Activated CD8-positive, alpha-beta T cell treated with anti-CD3 and anti-CD28 coated beads for 36 hours (primary cell): ENCODE measurements around the gene SLC38A10. TPM values are rescaled to one million over a fixed set of nuclear protein-coding genes. Genes with fewer than 3 reads are reported as not detected.
A peak's percentile ranks its signal among the peaks of the same experiment; 100 is the strongest.

Experiments
- ATAC-seq: fragments of 200-7000 bp; cut with Tn5 transposase; one replicate; pipeline ENCODE4 v1.10.0; 2021; ENCODE audit warnings: mild to moderate bottlenecking, moderate library complexity
- CTCF ChIA-PET: fragments of 350-600 bp; sonication (Branson Sonifier 250); formaldehyde crosslinking; loops from one replicate; lab custom pipeline; 2021; ENCODE audit warnings: antibody characterized with exemption; lab: Charles Lee
- POLR2A ChIA-PET: fragments of 350-600 bp; sonication (Branson Sonifier 250); formaldehyde crosslinking; loops from one replicate; lab custom pipeline; 2021; ENCODE audit warnings: antibody characterized with exemption; lab: Charles Lee
- DNase-seq: peaks from one replicate; pipeline ENCODE4 v3.0.0-alpha.2; 2020
- H3K27ac Mint-ChIP-seq: one replicate; pipeline ENCODE4 v1.8.0; 2021; ENCODE audit warnings: mild to moderate bottlenecking, mixed read lengths
- H3K27me3 Mint-ChIP-seq: one replicate; pipeline ENCODE4 v1.8.0; 2021; ENCODE audit warnings: mixed read lengths
- H3K36me3 Mint-ChIP-seq: one replicate; pipeline ENCODE4 v1.8.0; 2021; ENCODE audit warnings: low read depth, mixed read lengths
- H3K4me1 Mint-ChIP-seq: one replicate; pipeline ENCODE4 v1.8.0; 2021; ENCODE audit warnings: low read depth, mixed read lengths
- H3K4me3 Mint-ChIP-seq: one replicate; pipeline ENCODE4 v1.8.0; 2021; ENCODE audit warnings: mild to moderate bottlenecking, moderate library complexity, mixed read lengths
- H3K9me3 Mint-ChIP-seq: one replicate; pipeline ENCODE4 v1.8.0; 2021; ENCODE audit warnings: mixed read lengths
- CTCF ChIP-seq: fragments of 200-600 bp; IDR thresholded peaks from one replicate; pipeline ENCODE4 v1.8.0; 2022; ENCODE audit warnings: antibody characterized with exemption, mild to moderate bottlenecking
- intact Hi-C: fragments of 100-400 bp; cut with micrococcal nuclease; formaldehyde crosslinking; loops from one replicate; pipeline ENCODE4 v1.10.0; 2022
- total RNA-seq, 2 experiments: library from RNA; stranded (reverse); gene quantifications; one replicate each; pipeline ENCODE4 v1.2.3, GENCODE V29; 2021

SLC38A10 gene
- total RNA-seq, 2 experiments from 2014 or later: 42.7 to 45.4 TPM

GRCh38 chr17:81298325-81298990 is 3.4 kb upstream of the SLC38A10 start:
- no peak overlapping the region for H3K4me3 Mint-ChIP-seq
- intact Hi-C loops: loop anchor here (10.0 kb wide), 1 partner anchor 186 kb away; no protein-coding TSS in a partner anchor
- H3K36me3 Mint-ChIP-seq: peaks cover 6% of the 10 kb centered on the region
- POLR2A ChIA-PET: no interaction called here
- no peak for TF ChIP-seq CTCF
- H3K27ac Mint-ChIP-seq: no peak overlapping the region
- peaks cover 18% of the 10 kb centered on the region for H3K4me1 Mint-ChIP-seq
- DNase-seq: no peak
- no peak for ATAC-seq
- no peaks in the 10 kb centered on the region for H3K27me3 Mint-ChIP-seq
- no peaks in the 10 kb centered on the region for H3K9me3 Mint-ChIP-seq
- CTCF ChIA-PET: interaction anchor here (0.7 kb wide), 1 partner anchor 44 kb away, joined by 3 read pairs; no protein-coding TSS in a partner anchor

GRCh38 chr17:81295676-81296381 is 722 bp upstream of the SLC38A10 start:
- ChIA-PET POLR2A (interaction anchor here (0.9 to 1.3 kb wide), 6 partner anchors 10 to 218 kb away, joined by 3 to 5 read pairs (median 4); no protein-coding TSS in a partner anchor), CTCF (interaction anchor here (0.8 to 2.4 kb wide), 11 partner anchors 10 to 273 kb away, joined by 3 to 19 read pairs (median 3); partner anchors contain the start of genes FAAP100 and TEPSIN)
- Mint-ChIP-seq H3K27me3 (no peaks in the 10 kb centered on the region), H3K4me3 (peak overlapping the region; percentile 90), H3K36me3 (peaks cover 8% of the 10 kb centered on the region), H3K9me3 (no peaks in the 10 kb centered on the region), H3K4me1 (peaks cover 29% of the 10 kb centered on the region), H3K27ac (peak overlapping the region; percentile 97)
- intact Hi-C loops: loop anchor here (10.0 kb wide), 1 partner anchor 189 kb away; no protein-coding TSS in a partner anchor
- peak; percentile 51 for TF ChIP-seq CTCF
- ATAC-seq: peak; percentile 48
- DNase-seq: peak; percentile 64

- CTCF ChIA-PET: interaction anchor here (0.9 to 2.4 kb wide), 6 partner anchors 9 to 274 kb away, joined by 3 to 19 read pairs (median 3); no protein-coding TSS in a partner anchor
- H3K4me1 Mint-ChIP-seq: peaks cover 36% of the 10 kb centered on the region
- POLR2A ChIA-PET: interaction anchor here (0.7 to 1.2 kb wide), 5 partner anchors 14 to 219 kb away, joined by 3 to 4 read pairs (median 3); no protein-coding TSS in a partner anchor
Measured at GRCh38 chr17:81294512-81295030, 536 bp downstream of the SLC38A10 start.

GRCh38 chr17:81292450-81292849 is 2.7 kb downstream of the SLC38A10 start:
- no peaks in the 10 kb centered on the region for H3K9me3 Mint-ChIP-seq
- no peaks in the 10 kb centered on the region for H3K27me3 Mint-ChIP-seq
- peaks cover 38% of the 10 kb centered on the region for H3K4me1 Mint-ChIP-seq
- no peak for ATAC-seq
- no peak overlapping the region for H3K27ac Mint-ChIP-seq
- intact Hi-C loops: loop anchor here (10.0 kb wide), 1 partner anchor 192 kb away; no protein-coding TSS in a partner anchor
- no peak for TF ChIP-seq CTCF
- CTCF ChIA-PET: interaction anchor here (0.5 to 4.4 kb wide), 18 partner anchors 13 to 308 kb away, joined by 3 to 47 read pairs (median 4); partner anchors contain the start of genes BAHCC1, NDUFAF8 and TEPSIN
- DNase-seq: no peak
- POLR2A ChIA-PET: interaction anchor here (1.0 kb wide), 1 partner anchor 218 kb away, joined by 4 read pairs; no protein-coding TSS in a partner anchor
- peaks cover 17% of the 10 kb centered on the region for H3K36me3 Mint-ChIP-seq
- H3K4me3 Mint-ChIP-seq: no peak overlapping the region

More at GRCh38 chr17:81294512-81295030, 536 bp downstream of the SLC38A10 start:
- intact Hi-C loops: loop anchor here (10.0 kb wide), 1 partner anchor 190 kb away; no protein-coding TSS in a partner anchor
- peaks cover 14% of the 10 kb centered on the region for H3K36me3 Mint-ChIP-seq
- TF ChIP-seq CTCF: no peak
- H3K27me3 Mint-ChIP-seq: no peaks in the 10 kb centered on the region
- H3K27ac Mint-ChIP-seq: peak overlapping the region; percentile 80
- peak overlapping the region; percentile 90 for H3K4me3 Mint-ChIP-seq
- no peaks in the 10 kb centered on the region for H3K9me3 Mint-ChIP-seq
- ATAC-seq: no peak
- peak; percentile 21 for DNase-seq
